Measurements from ENCODE around the gene SPESP1.
A peak's percentile ranks its signal among the peaks of the same experiment; 100 is the strongest.

SPESP1 gene

GRCh38 chr15:68930268-68931022, at the start of gene SPESP1:
Gene SPESP1, plus strand, starts transcription at chr15:68930525. Its CDS starts 129 bp downstream, at chr15:68930654.
- DNase-seq (ENCODE audit: low spot score), result peak; percentile 85

- peak; percentile 19 for DNase-seq (ENCODE audit: low spot score)
These were observed 45.3 kb upstream of the SPESP1 start for GRCh38 chr15:68885070-68885469.

GRCh38 chr15:68887120-68887519, 43.2 kb upstream of the SPESP1 start:
- DNase-seq (ENCODE audit: low spot score), result no peak

GRCh38 chr15:68887819-68888218, 42.5 kb upstream of the SPESP1 start:
- DNase-seq (ENCODE audit: low spot score), result no peak

- no peak for DNase-seq (ENCODE audit: low spot score)
These were observed 41.9 kb upstream of the SPESP1 start for GRCh38 chr15:68888419-68888818.

- DNase-seq (ENCODE audit: low spot score), result no peak
These were observed 36.1 kb upstream of the SPESP1 start for GRCh38 chr15:68894208-68894607.

GRCh38 chr15:68896178-68896577, 34.1 kb upstream of the SPESP1 start:
- DNase-seq (ENCODE audit: low spot score), result no peak

- DNase-seq (ENCODE audit: low spot score), result no peak
These were observed 33.3 kb upstream of the SPESP1 start for GRCh38 chr15:68897016-68897415.

- no peak for DNase-seq (ENCODE audit: low spot score)
These were observed 30.3 kb upstream of the SPESP1 start for GRCh38 chr15:68900027-68900426.

- DNase-seq (ENCODE audit: low spot score), result no peak
These were observed 22.9 kb upstream of the SPESP1 start for GRCh38 chr15:68907396-68907923.

- DNase-seq (ENCODE audit: low spot score), result no peak
These were observed 20.7 kb upstream of the SPESP1 start for GRCh38 chr15:68909601-68910100.

GRCh38 chr15:68910341-68910740, 20.0 kb upstream of the SPESP1 start:
- no peak for DNase-seq (ENCODE audit: low spot score)

- no peak for DNase-seq (ENCODE audit: low spot score)
These were observed 19.5 kb upstream of the SPESP1 start for GRCh38 chr15:68910816-68911215.

GRCh38 chr15:68921926-68922325, 8.4 kb upstream of the SPESP1 start:
- DNase-seq (ENCODE audit: low spot score), result no peak

- DNase-seq (ENCODE audit: low spot score), result peak; percentile 92
These were observed 5.3 kb upstream of the SPESP1 start for GRCh38 chr15:68924866-68925560.

GRCh38 chr15:68933001-68933400, 2.7 kb downstream of the SPESP1 start:
- no peak for DNase-seq (ENCODE audit: low spot score)

- DNase-seq (ENCODE audit: low spot score), result no peak
These were observed 4.0 kb downstream of the SPESP1 start for GRCh38 chr15:68934341-68934740.

GRCh38 chr15:68935400-68935937, 5.1 kb downstream of the SPESP1 start:
- no peak for DNase-seq (ENCODE audit: low spot score)

GRCh38 chr15:68939501-68939900, 9.2 kb downstream of the SPESP1 start:
- no peak for DNase-seq (ENCODE audit: low spot score)

GRCh38 chr15:68951813-68952212, 21.5 kb downstream of the SPESP1 start:
- DNase-seq (ENCODE audit: low spot score), result no peak

- DNase-seq (ENCODE audit: low spot score), result no peak
These were observed 27.4 kb downstream of the SPESP1 start for GRCh38 chr15:68957696-68958095.

GRCh38 chr15:68958597-68958996, 28.3 kb downstream of the SPESP1 start:
- DNase-seq (ENCODE audit: low spot score), result no peak

- DNase-seq (ENCODE audit: low spot score), result no peak
These were observed 32.1 kb downstream of the SPESP1 start for GRCh38 chr15:68962465-68962864.
